PC-9 (cell line): ENCODE data around the gene NUMB.

Experiments
- CTCF ChIP-seq: fragments of 200-600 bp; sonication (generic); conservative IDR thresholded peaks from 2 replicates; pipeline ENCODE4 v1.6.1; 2017; ENCODE audit warnings: mixed run types, antibody characterized with exemption, mild to moderate bottlenecking, moderate library complexity
- EZH2 ChIP-seq: fragments of 200-600 bp; sonication (generic); IDR thresholded peaks from 2 replicates; pipeline ENCODE4 v1.8.0; 2017; ENCODE audit warnings: antibody characterized with exemption, low read depth

GRCh38 chr14:73280903-73281302 lies 177.4 kb downstream of the NUMB start:
- TF ChIP-seq CTCF = no peak
- TF ChIP-seq EZH2 = no peak
